ENCODE results near the gene PRKAG1. TPM values are rescaled to one million over a fixed set of nuclear protein-coding genes. Genes with fewer than 3 reads are reported as not detected.

The PRKAG1 gene
- total and polyA plus RNA-seq, 2 donors (not counting 1 experiment from before 2014, with no cell fraction given): 28.5 to 60.0 TPM

GRCh38 chr12:48997719-48998496 lies 20.7 kb downstream of the PRKAG1 start:
- Histone ChIP-seq H3K36me3 (replicated peaks in 1 of 2; ENCODE audit: control extremely low read depth in 1 of 2, control insufficient read depth in 1 of 2, extremely low read depth in 1 of 2, insufficient read depth in 2 of 2, low read length in 1 of 2) (peaks cover 0 to 14% of the 10 kb centered on the region in 2 experiments), H3K4me1 (ENCODE audit: control insufficient read depth in 2 of 2, insufficient read depth in 2 of 2, low read length in 2 of 2) (peaks cover 39 to 44% of the 10 kb centered on the region in 2 donors), H3K4me2 (replicated peaks; ENCODE audit: low read depth, low read length, poor library complexity, severe bottlenecking) (peak overlapping the region; percentile 98), H4K20me1 (ENCODE audit: control insufficient read depth, insufficient read depth, low read length, poor library complexity, severe bottlenecking) (peaks cover 10% of the 10 kb centered on the region), H3K9me3 (ENCODE audit: control extremely low read depth in 1 of 3, control insufficient read depth in 2 of 3, insufficient read depth in 1 of 3, low read length in 2 of 3) (peaks cover 0 to 4% (median 0%) of the 10 kb centered on the region in 3 donors), H2AFZ (ENCODE audit: insufficient read depth, low read depth, low read length, poor library complexity, severe bottlenecking) (peak overlapping the region; percentile 78), H3K27ac (ENCODE audit: low read length in 2 of 2) (no peak overlapping the region), H3K4me3 (ENCODE audit: control extremely low read depth in 1 of 5, extremely low read depth in 1 of 5, insufficient read depth in 1 of 5, low read depth in 2 of 5, low read length in 4 of 5) (peak overlapping the region; percentile 12 to 71 (median 58)), H3K79me2 (ENCODE audit: control insufficient read depth, insufficient read depth, low read length) (no peaks in the 10 kb centered on the region), H3K27me3 (replicated peaks in 1 of 4; ENCODE audit: control extremely low read depth in 1 of 4, control insufficient read depth in 3 of 4, insufficient read depth in 4 of 4, low read length in 3 of 4) (peaks cover 0 to 76% (median 28%) of the 10 kb centered on the region in 4 experiments), H3K9ac (ENCODE audit: low read length) (peak overlapping the region; percentile 72)
- 3% methylated on average over 57 of the region's 57 CpGs for WGBS (ENCODE audit: insufficient coverage)
- DNase-seq (peak; percentile 76), ATAC-seq (ENCODE audit: low read depth) (peak; percentile 59)
- intact Hi-C loops (cut with micrococcal nuclease): loop anchor here (1.0 to 5.0 kb wide), 5 partner anchors 20 to 744 kb away; partner anchors contain the start of genes DDX23, PRKAG1 and TMBIM6
- Mint-ChIP-seq H3K9me3 (ENCODE audit: insufficient read depth) (no peaks in the 10 kb centered on the region), H3K27ac (peak overlapping the region; percentile 41), H3K4me3 (peak overlapping the region; percentile 89), H3K4me1 (peaks cover 44% of the 10 kb centered on the region), H3K27me3 (peaks cover 37% of the 10 kb centered on the region)
- ChIA-PET CTCF (interaction anchor here (1.0 to 6.7 kb wide), 21 partner anchors 8 to 238 kb away, joined by 3 to 61 read pairs (median 8); partner anchors contain the start of genes ARF3, DDX23, DHH and FKBP11), POLR2A (interaction anchor here (0.6 to 2.8 kb wide), 5 partner anchors 18 to 214 kb away, joined by 3 to 19 read pairs (median 6); partner anchors contain the start of genes RHEBL1 and WNT1)
- TF ChIP-seq CTCF (IDR thresholded peaks at IDR 0.05): no peak
- TF ChIP-seq EZH2 (IDR thresholded peaks at IDR 0.05; ENCODE audit: borderline replicate concordance, insufficient read depth, low read depth, low read length, poor library complexity, severe bottlenecking): peak; percentile 65

All from B cell (primary cell).